ENCODE results near the gene D2HGDH. TPM values are rescaled to one million over a fixed set of nuclear protein-coding genes. Genes with fewer than 3 reads are reported as not detected.

D2HGDH gene
- total RNA-seq, 1 experiment from 2014 or later = 10.0 TPM

- Histone ChIP-seq H4K20me1 (ENCODE audit: control insufficient read depth, insufficient read depth, insufficient read length) (no peaks in the 10 kb centered on the region), H4K91ac (ENCODE audit: insufficient read length, low read depth, low read length) (no peak overlapping the region), H2AFZ (ENCODE audit: low read length) (no peak overlapping the region), H3K79me1 (ENCODE audit: insufficient read depth, low read depth, low read length, poor library complexity, severe bottlenecking) (no peaks in the 10 kb centered on the region), H3K79me2 (ENCODE audit: insufficient read depth, low read length) (no peaks in the 10 kb centered on the region), H2BK12ac (ENCODE audit: insufficient read length, low read depth, low read length) (no peak overlapping the region), H3K56ac (ENCODE audit: insufficient read length, low read depth, low read length) (no peak overlapping the region), H3K9me3 (ENCODE audit: control insufficient read depth, low read depth, low read length) (no peaks in the 10 kb centered on the region), H2BK20ac (ENCODE audit: low read depth, low read length, poor library complexity, severe bottlenecking) (no peak overlapping the region), H3K4me2 (ENCODE audit: insufficient read depth, insufficient read length, low read length) (no peak overlapping the region), H3K23ac (ENCODE audit: insufficient read length, low read depth, low read length) (no peak overlapping the region), H3K9ac (ENCODE audit: extremely low read depth, insufficient read length, low read length) (no peak overlapping the region), H3K14ac (ENCODE audit: insufficient read depth, low read length) (no peak overlapping the region), H3K4ac (ENCODE audit: low read depth, low read length) (no peak overlapping the region), H2AK5ac (ENCODE audit: insufficient read length, low read length) (no peak overlapping the region), H3K4me1 (ENCODE audit: insufficient read depth, low read length) (no peaks in the 10 kb centered on the region), H4K5ac (ENCODE audit: insufficient read length, low read depth, low read length) (no peak overlapping the region), H3K27ac (ENCODE audit: insufficient read length, low read depth, low read length) (no peak overlapping the region), H2BK120ac (ENCODE audit: low read depth, low read length, poor library complexity, severe bottlenecking) (no peak overlapping the region), H2BK15ac (ENCODE audit: low read depth, low read length) (no peak overlapping the region), H3K23me2 (ENCODE audit: insufficient read length, low read depth, low read length, poor library complexity, severe bottlenecking) (no peaks in the 10 kb centered on the region), H3T11ph (ENCODE audit: low read length) (no peak overlapping the region), H4K8ac (replicated peaks; ENCODE audit: insufficient read length, low read depth, low read length) (no peak overlapping the region), H3K18ac (ENCODE audit: insufficient read length, low read depth, low read length) (no peak overlapping the region), H3K27me3 (ENCODE audit: insufficient read depth, low read length) (no peaks in the 10 kb centered on the region), H2BK5ac (ENCODE audit: insufficient read length, low read length) (no peak overlapping the region)
- Mint-ChIP-seq H3K36me3 (ENCODE audit: insufficient read depth in 1 of 3, low read depth in 3 of 3) (peaks cover 12 to 21% (median 19%) of the 10 kb centered on the region in 3 experiments; a peak in 6 of 7 replicates), H3K4me1 (no peaks in the 10 kb centered on the region), H3K27me3 (ENCODE audit: low read depth) (no peaks in the 10 kb centered on the region; the same call in 1 of the 2 replicates), H3K4me3 (no peak overlapping the region), H3K9me3 (no peaks in the 10 kb centered on the region; a peak in 2 of 5 replicates), H3K27ac (no peak overlapping the region)
- no CpG with 5 or more reads among the region's 10 CpGs for WGBS (ENCODE audit: extremely low coverage, insufficient read length, low lambda C conversion rate)
- TF ChIP-seq CTCF (conservative IDR thresholded peaks at IDR 0.05) = no peak
- DNase-seq = no peak
Observed at GRCh38 chr2:241741016-241741415, 6.6 kb downstream of the D2HGDH start.
